Hindlimb muscle (tissue), 1 donor: ENCODE results near the gene HECW1. TPM values are rescaled to one million over a fixed set of nuclear protein-coding genes. Genes with fewer than 3 reads are reported as not detected.

Experiments used
- DNase-seq: peaks from one replicate; pipeline ENCODE4 v3.0.0-alpha.2; 2013
- polyA plus RNA-seq: library from polyadenylated mRNA; unstranded; fragments of 120-200 nt; gene quantifications from one replicate; pipeline ENCODE4 v1.2.1, GENCODE V29; 2013; ENCODE audit not compliant: insufficient read length

Gene HECW1
- polyA plus RNA-seq, 1 donor = 0.14 TPM

DNA sequence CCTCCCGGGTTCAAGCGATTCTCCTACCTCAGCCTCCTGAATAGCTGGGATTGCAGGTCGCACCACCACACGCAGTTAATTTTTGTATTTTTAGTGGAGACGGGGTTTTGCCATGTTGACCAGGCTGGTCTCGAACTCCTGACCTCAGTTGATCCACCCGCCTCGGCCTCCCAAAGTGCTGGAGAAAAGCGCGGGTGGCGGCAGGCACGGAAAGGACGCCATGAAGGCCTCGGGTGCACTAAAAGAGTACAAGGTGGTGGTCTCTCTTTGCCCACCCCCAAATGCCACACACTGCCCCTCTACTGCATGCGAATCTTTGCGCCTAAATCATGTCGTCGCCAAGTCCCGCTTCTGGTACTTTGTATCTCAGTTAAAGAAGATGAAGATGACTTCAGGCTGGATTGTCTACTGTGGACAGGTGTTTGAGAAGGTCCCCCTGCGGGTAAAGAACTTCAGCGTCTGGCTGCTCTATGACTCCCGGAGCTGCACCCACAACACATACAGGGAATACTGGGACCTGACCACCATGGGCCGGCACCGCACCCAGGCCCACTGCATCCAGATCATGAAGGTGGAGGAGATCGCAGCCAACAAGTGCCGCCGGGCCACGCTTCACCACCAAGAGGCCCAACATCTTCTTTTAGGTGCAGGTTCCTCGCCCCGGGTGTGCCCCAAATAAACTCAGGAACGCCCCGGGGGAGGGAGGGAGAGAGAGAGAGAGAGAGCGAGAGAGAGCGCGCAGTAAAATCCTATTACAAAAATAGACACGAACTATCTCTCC is 161.7 kb downstream of the HECW1 start:
- no peak for DNase-seq

DNA sequence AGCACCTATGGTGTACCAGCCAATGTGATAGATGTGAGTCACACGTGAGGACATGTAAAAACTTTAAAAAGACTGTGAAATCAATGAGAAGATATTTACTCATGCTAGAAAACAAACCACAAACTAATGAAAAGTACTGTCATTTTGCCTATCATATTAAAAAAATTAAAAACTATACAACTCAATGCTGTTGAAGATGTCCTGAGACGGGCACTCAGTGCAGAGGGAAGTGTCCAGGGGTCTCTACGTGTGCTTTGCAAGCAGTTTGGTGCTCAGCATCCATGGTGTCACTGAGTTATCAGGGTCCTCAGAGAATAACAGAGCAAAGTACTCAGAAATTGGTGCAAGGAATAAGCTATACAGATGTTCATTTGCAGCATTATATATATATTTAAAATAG is 162.3 kb downstream of the HECW1 start:
- no peak for DNase-seq

DNA sequence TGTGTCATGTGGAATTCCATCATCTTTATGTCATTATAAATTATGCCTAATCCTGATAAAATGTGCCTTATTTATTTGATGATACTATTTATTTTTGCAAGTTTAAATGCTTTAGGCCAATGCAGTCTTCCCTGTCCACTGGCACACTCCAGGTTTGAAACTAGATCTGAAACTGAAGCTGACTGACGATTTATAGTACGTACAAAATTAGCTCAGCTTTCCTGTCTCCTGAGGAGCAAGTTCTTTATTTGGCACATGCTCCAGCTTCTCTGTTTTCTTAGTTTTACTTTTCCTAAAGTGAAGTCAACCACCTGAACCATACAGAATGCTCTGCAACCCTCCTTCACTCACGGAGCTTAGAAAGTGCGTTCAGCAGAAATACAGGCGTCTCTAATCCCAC is 164.1 kb downstream of the HECW1 start:
- DNase-seq = no peak

DNA sequence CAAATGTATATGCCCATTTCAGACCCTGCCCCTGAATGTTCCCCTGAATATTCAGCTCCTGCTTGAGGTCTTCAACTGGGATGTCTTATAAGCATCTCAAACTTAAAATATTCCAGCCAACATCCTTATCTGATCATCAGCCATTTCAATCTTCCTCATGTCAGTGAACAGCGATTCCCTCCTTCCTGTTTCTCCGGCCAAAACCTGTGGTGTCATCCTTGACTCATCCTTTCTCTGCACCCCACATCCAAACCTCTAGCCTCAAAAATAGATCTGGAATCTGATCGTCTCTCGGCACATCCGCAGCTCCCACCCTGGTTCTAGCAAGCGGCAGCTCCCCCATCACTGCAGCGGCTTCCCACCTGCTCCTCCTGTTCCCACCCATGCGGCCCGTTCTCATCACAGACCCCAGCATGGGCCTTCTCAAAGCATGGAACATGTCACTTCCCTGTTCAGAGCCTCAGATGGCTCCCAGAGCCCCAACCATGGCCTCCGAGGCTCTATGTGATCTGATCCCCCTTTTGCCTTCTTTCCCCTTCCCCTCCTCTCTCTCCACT is 165.7 kb downstream of the HECW1 start:
- no peak for DNase-seq

DNA sequence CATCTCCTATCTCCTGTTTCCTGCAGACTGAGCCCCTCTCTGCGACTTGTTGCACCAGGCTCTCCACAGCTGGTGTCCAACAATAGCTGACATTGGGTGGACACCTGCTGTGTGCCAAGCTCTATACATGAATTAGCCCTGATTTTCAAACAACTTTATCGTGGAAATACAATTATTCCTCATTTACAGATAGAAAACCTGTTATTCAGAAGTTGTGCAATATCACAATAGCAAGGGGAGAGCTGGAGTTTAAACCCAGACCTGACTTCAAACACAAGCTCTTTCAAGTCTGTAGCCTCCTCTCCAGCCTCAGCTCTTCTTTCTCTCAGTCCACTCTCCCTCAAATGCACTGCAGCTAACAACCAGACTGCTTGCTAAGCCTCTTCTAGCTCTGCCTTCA is 168.8 kb downstream of the HECW1 start:
- no peak for DNase-seq

DNA sequence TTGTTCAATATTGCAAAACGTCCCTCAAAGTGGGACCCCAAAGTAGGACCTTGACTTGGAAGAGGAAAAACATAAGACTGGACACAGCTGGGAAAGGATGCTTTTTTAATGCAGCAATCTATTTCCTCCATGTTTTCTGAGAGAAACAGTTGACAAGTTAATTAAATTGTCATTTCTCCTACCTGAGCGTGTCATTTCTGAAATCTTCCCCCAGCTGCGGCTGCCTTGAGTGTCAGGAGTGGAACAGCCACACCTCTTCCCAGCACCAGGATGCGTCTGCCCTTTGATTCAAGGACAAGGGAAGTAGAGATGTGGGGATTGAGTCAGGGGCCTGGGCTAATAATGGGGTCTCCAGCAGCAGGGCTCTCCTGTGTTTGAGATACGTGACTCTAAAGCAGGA is 171.3 kb downstream of the HECW1 start:
- no peak for DNase-seq

DNA sequence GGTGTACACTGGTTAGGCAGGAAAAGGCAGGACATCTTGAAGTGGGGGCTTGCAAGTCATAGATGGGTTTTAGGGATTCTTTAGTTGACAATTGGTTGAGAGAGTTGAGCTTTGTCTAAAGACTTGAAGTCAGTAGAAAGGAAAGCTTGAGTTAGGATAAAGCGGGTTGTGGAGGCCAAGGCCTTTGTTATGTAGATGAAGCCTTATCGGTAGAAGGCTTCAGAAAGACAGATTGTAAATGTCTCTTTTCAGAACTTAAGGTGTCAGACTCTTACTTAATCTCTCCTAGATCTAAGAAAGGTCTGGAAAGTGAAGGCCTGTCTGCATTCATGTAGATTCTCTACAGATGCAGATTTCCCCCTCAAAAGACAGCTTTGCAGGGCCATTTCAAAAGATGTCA is 177.4 kb downstream of the HECW1 start:
- no peak for DNase-seq

DNA sequence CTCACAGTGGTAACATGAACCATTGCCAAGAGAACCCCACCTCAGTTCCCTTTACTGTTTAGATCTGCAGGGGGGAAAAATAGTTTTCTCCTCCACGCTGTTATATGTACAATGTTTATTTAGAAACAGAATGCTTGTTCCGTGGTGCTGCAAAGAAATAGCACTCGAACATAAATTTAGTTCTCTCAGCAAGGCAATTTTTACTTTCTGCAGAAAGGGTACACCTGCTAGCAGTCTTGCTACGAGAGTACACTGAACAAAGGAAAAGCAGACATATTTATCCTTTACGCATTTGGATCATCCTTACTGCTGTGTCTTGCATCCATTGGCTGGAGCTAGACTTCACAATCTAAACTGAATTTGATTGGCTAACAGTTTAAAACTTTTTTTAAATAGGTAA is 178.5 kb downstream of the HECW1 start:
- DNase-seq = no peak

DNA sequence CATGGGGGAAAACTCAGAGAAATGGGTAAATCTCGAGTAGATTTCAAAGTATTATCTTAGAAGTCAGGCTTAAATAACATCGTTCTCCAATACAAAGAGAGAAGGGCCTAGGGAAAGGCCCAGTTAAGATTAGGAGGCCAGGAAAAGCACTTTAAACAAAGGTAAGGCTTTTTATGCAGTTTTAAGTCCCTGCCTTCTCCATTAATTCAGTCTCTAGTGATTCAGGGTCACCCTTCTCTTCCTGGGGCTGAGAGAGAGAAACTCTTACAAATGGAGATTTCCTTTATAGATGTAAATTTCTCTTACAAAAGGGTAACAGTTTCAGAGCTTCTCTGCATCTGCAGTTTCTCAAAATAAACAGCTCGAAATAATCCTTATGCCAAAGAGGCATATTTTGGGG is 179.3 kb downstream of the HECW1 start:
- DNase-seq = no peak

DNA sequence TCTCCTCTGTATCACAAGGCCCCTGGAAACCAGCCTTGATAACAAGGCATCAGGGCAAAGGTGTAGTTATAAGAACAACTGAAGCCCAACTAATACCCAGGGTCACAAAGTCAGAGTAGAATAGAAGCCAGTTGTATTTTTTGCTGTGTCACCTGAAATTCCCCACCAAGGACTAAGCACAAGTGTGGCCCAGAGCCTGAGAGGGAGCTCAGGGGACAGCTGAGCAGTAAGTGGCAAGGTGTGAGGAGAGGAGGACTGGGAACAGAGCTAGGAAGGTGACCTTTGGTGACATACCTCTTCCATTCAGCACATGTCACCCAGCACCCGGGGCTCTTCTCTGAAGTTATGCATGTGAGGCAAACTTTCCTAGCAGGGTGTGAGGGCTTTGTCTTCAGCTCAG is 179.9 kb downstream of the HECW1 start:
- no peak for DNase-seq

DNA sequence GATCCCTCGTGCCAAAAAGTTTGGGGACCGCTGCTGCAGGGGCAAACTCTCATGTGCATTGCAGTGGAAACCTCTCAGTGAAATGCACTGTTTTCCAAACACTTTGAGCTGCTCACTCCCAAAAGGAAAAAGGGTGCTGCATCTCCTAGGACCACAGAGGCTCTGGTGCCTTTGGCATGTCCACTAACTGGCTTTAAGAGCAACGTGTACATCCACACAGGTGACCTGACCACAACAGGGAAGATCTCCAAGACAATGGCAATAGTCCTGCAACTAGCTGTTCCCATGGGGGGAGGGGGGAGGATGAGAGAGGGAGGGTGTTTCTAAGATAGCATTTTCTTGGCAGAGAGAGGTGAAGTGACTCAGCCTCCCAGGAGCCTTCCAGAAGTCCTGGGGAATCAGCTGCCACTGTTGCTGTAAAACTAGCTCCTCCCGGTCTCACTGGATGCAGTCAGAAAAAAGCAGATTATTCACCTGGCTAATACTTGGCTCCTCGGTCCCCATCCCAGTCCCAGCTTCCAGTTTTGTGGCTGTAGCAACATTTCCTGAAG is 181.7 kb downstream of the HECW1 start:
- DNase-seq = no peak

DNA sequence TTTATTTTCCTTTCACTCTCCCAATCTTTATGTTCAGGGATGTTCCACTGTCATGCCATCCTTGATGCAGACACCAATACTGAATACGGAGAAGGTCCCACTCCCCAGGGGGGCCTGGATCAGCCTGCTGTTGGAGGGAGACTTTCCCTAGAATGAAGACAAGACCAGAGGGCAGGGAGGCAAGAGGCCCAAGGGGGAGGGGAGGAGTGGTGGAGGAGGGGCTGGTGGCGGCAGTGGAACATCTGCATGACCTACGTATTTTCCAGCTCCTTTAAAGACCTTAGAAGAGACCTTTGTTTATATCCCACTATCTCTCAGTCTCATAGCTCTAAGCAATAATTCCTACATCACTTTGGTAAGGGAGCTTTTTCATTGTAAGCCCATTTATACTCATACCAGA is 183.0 kb downstream of the HECW1 start:
- DNase-seq = no peak

DNA sequence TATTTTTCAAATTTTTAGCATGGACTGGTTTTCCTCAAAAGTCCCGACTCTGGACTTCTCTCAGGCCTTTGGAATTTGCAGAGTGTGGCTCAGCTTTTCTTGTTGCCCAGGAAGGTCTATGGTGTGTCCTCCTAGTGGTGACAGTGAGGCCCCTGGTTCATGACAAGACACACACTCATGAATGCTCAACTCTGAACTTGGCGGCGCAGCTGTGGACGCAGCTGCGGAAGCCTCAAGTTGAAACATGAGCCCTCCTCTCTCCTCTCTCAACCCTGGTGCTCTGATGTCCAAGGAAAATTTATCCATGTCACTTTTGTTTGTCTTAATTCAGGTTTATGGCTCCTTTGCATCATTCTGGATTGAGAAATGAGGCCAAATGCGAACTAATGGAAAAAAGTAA is 183.9 kb downstream of the HECW1 start:
- DNase-seq = peak; percentile 32

DNA sequence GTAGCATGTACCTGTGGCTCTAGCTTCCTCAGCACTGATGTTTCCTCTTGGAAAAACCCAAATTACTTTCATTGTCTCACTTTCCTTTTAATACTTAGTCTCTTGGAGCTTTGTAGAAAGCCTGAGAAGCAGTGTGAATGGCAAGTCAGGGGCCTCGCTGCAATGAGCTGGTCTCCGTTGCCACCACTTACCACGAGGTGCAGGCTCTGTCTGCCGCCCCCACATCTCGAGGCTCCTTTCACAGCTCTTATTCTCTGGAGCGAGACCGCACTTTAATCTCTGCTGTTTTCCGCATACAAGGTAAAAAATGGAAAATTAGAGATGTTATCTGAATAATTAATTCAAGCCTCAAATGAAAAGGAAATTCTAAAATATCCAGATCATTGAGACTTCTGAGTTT is 186.2 kb downstream of the HECW1 start:
- DNase-seq = no peak

DNA sequence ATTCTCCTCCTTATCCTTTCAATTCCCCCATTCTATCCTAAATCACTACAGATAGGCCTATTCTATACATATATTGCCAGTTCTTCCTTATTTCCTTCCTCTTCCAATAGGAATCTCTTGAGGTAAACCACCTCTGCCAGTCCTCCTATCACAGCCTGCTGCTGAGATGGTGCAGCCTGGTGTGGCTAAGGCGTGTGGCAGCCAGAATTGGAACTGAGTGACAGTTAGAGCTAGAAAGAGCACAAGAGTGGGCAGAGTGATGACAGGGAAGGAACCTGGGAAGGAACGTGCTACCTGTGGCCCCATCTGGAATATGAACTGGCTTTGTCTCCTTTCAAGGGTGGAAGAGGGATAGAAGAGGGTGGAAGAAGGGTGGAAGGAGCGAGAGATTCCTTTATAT is 187.7 kb downstream of the HECW1 start:
- no peak for DNase-seq

DNA sequence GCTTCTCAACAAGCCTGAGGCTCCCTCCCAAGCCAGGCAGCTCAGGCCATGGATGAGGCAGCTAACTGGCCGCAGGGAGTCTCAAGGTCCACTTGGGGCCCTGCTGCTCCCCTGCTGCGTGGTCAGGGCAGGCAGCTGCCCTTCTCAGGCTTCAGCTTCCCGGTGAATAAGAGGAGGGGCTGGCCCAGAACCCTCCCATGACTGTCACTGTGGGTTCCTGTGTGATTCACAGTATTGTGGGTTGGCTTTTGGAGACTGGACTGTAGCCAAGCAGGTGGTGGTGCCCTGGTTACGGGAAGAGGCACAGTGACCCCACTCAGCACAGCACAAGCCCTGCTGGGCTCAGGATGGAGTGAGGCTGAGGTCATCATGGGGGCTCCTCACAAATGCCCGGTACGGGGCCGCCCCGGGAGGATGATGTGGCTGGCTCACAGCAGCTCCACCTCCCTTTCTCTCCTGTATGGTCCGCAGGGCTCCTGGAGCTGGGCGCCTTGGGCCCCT is 189.8 kb downstream of the HECW1 start:
- no peak for DNase-seq

DNA sequence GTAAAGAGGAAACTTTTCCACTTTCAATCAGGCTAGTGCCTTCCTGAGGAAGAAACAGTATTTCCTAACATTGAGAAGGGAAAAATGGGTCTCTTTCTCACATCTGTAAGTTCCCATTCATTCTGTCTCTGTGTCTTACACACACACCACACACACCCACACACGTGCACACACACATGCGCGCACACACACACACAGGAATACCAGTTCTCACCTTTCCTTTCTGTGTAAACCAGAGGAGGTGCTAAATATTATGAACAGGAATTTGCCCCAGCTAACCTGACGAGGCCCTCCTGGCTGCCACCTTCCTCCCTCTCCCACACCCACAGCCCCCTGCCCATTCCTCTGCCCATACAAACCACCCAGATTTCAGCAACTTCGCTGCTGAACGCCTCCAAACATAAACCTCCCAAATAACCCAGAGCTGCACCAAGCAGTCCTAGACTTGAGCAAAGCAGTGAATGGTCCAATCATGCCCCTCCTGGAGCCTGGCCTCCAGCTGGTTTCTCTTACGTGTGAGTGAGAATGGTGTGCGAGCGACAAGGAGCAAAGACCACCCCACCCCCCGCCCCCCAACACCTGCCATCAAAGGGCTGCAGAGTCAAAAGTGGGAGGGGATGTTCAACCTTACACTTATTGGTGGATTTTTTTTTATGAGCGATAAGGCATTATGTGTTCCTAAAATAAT is 190.5 kb downstream of the HECW1 start:
- DNase-seq = no peak

DNA sequence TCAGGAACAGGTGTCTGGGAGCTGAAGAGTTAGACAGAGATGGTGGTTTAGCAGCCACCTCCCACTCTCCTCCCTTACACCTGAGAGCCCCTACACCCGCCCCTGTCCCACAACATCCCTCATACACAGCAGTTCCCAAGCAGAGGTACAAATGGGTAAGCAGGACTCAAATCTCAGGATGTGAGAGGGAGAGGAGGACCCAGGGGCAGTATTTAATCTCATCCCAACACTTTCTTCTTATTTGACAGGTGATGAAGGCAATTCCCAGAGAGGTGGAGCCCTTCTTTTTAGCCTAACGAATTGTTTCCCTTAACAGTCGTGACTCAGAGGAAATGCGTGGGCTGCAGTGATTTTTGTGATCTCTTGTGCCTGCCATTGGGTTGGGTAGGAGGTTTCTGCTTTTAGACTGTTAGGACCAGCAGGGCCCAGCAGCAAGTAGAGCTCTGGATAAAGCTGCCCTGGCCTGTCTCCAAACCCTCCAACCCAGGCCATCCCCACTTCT is 191.3 kb downstream of the HECW1 start:
- no peak for DNase-seq

DNA sequence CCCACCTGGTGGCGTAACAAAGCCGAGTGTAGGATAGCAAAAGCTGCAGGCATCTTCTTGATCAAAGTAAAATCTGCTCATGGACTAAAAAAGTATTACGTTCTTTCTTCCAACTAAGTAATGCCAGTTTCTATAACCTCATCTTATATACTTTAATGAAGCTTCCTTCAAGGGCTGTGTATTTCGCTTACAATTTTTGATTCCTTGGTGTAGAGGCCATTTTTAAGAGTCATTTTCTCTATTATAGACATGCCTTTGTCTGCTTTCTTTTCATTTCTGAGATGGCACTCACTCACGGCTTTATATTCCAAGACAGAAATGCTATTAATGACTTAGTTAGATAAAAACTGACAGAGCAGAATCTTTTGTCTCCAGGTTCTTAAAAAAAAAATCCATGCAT is 194.0 kb downstream of the HECW1 start:
- DNase-seq = no peak

DNA sequence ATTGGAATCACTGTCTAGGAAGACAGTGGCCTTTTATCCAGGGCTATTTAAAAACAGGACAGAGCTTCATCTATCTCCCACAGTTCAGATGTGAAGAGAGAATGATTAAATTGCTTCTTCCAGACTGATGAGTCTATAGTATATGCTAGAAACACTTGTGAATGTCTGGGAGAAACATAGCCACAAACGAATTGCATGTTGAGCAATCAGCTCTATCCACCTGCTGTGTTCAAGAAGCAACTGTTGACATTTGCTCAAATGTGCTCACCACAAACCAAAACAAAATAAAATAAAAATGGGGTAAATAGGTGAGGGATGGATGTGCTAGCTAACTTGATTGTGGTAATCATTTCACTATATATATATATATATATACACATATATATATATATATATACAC is 195.1 kb downstream of the HECW1 start:
- DNase-seq = no peak

DNA sequence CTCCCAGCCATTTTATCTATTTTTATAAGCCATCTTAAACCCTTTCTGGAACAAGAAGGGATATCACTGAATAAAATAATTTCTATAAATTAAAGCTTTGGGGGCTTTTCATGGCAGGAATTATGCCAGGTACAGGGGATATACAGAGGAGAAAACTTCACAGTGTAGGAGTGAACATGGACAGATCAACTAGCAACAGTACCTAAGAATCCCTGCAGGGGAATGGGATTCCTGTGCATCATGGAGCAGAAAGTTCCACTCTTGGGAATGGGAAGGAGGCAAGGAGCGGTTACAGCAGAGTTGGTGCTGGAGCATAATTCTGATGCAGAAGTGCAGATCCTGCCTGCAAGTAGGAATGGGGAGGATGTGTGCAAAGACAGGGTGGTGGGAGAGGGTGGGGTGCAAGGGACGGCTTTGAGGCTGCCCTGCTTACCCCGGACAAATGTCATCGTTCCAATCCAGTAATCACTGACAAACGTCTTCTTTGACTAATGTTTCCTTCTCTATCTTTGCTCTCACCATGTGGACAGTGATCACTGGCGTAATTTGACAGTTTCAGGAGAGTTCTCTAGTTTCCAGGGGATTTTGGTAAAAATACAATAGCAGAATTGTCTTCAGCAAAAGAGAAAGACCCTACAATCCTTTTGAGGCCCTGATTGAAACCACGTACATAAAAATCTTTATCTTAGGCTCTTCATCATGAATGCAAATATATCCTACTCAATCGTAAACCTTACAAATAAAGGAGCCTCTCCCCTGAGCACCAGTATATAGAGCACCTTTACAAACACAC is 196.7 kb downstream of the HECW1 start:
- no peak for DNase-seq

DNA sequence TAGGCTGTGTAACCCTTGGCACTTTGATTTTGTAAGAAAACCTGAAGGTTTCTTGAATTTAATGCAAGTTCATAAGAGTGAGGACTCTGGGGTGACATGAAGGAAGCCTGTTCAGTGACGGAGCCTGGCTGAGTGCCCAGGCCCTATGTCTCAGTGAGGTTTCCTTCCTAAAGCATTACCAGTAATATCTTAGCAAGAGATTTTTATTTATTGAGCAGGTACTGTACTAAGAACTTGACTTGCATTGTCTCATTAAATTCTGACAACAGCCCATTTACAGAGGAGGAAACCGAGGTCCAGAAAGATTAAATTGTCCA is 197.2 kb downstream of the HECW1 start:
- peak; percentile 19 for DNase-seq

DNA sequence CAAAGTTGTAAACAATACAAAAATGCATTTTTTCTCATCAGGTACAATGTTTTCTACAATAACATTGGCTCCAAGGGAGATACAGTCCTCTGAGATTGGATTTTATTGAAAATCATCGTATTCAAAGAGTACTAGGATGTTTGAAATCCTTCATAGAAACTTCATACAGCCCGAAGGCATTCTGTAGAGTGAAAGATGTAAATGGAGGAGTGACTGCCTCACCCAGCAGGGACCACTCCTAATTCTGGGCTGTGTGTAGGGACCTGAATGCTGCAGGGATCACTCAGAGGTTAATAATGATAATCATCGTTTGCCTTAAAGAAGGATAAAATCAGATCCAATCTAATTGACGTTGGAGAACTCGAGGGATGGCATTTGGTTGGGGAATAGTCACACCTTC is 198.6 kb downstream of the HECW1 start:
- no peak for DNase-seq
